GM18907 (cell line): ENCODE results near the gene PZP.
"Not testable (repeated sequence)": the region's sequence is repeated elsewhere in the genome, so short reads cannot be mapped to it uniquely, and the experiment has no call there.

Experiments used
- ATAC-seq: cut with Tn5 transposase; IDR thresholded peaks from one replicate; pipeline ENCODE4 v1.9.1; 2021; ENCODE audit warnings: mild to moderate bottlenecking, moderate library complexity; ENCODE audit not compliant: unreplicated experiment

PZP gene

GRCh38 chr12:9198012-9198411, 10.2 kb downstream of the PZP start:
- ATAC-seq: no peak

GRCh38 chr12:9184276-9184675, 23.9 kb downstream of the PZP start:
- no peak for ATAC-seq

- no peak for ATAC-seq
These were observed 27.4 kb downstream of the PZP start for GRCh38 chr12:9180810-9181209.

- no peak for ATAC-seq
These were observed 28.4 kb downstream of the PZP start for GRCh38 chr12:9179781-9180180.

- no peak for ATAC-seq
These were observed 38.1 kb downstream of the PZP start for GRCh38 chr12:9169979-9170634.

- ATAC-seq: not testable (repeated sequence)
These were observed 40.9 kb downstream of the PZP start for GRCh38 chr12:9167345-9167744.

- ATAC-seq: no peak
These were observed 44.8 kb downstream of the PZP start for GRCh38 chr12:9163392-9163791.

GRCh38 chr12:9156119-9156518, 52.1 kb downstream of the PZP start:
- ATAC-seq: no peak

- ATAC-seq: no peak
These were observed 58.8 kb downstream of the PZP start for GRCh38 chr12:9149372-9149771.

GRCh38 chr12:9148926-9149325, 59.3 kb downstream of the PZP start:
- no peak for ATAC-seq

GRCh38 chr12:9147461-9147860, 60.7 kb downstream of the PZP start:
- ATAC-seq: no peak

GRCh38 chr12:9144730-9145106, 63.5 kb downstream of the PZP start:
- ATAC-seq: no peak

GRCh38 chr12:9143929-9144729, 64.1 kb downstream of the PZP start:
- ATAC-seq: no peak

- no peak for ATAC-seq
These were observed 65.1 kb downstream of the PZP start for GRCh38 chr12:9143137-9143536.

GRCh38 chr12:9139588-9140290, 68.5 kb downstream of the PZP start:
- ATAC-seq: not testable (repeated sequence)

GRCh38 chr12:9135903-9136310, 72.3 kb downstream of the PZP start:
- no peak for ATAC-seq

- no peak for ATAC-seq
These were observed 73.1 kb downstream of the PZP start for GRCh38 chr12:9134981-9135628.

- no peak for ATAC-seq
These were observed 74.8 kb downstream of the PZP start for GRCh38 chr12:9133216-9133916.

- no peak for ATAC-seq
These were observed 76.1 kb downstream of the PZP start for GRCh38 chr12:9132008-9132535.

- no peak for ATAC-seq
These were observed 78.0 kb downstream of the PZP start for GRCh38 chr12:9130244-9130643.
